GM12801 (cell line): ENCODE results near the gene CDK11A.

Experiments
- CTCF ChIP-seq: IDR thresholded peaks from one replicate; pipeline ENCODE4 v1.5.1; 2011; ENCODE audit warnings: control low read depth; ENCODE audit not compliant: insufficient read length; ENCODE audit errors: extremely low read depth

The CDK11A gene

GRCh38 chr1:1678581-1679380, 45.4 kb downstream of the CDK11A start:
- TF ChIP-seq CTCF = no peak

GRCh38 chr1:1677718-1678580, 46.2 kb downstream of the CDK11A start:
- no peak for TF ChIP-seq CTCF

GRCh38 chr1:1672181-1672965, 51.8 kb downstream of the CDK11A start:
- TF ChIP-seq CTCF = no peak

GRCh38 chr1:1671365-1672119, 52.6 kb downstream of the CDK11A start:
- TF ChIP-seq CTCF = no peak

GRCh38 chr1:1670866-1671265, 53.3 kb downstream of the CDK11A start:
- TF ChIP-seq CTCF = no peak

- TF ChIP-seq CTCF = no peak
Measured at GRCh38 chr1:1669468-1670440, 54.4 kb downstream of the CDK11A start.
